IPS DF 19.7 (cell line): ENCODE measurements around the gene C11orf87.

Experiments used
- DNase-seq: peaks from one replicate; pipeline ENCODE4 v3.0.0-alpha.2; 2013; ENCODE audit warnings: low read depth, low spot score

Gene C11orf87

DNA sequence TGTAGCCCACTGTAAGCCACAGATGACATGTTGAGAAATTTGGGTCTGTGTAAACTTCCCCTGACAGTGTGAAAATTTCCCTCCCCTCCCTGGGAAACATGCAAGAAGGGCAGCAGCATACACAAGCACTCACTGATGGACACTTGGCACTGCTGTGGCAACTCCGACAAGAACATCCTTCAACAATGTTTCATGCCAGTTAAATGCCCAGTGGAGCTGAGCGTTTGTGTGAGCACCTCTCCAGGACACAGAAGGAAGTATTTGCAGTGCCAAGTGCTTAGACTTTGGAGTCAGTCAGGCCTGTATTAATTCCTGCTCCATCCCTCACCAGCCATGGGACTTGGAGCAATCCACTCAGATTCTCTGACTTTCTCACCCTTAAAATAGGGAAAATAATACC lies 17.7 kb downstream of the C11orf87 start:
- DNase-seq: no peak

DNA sequence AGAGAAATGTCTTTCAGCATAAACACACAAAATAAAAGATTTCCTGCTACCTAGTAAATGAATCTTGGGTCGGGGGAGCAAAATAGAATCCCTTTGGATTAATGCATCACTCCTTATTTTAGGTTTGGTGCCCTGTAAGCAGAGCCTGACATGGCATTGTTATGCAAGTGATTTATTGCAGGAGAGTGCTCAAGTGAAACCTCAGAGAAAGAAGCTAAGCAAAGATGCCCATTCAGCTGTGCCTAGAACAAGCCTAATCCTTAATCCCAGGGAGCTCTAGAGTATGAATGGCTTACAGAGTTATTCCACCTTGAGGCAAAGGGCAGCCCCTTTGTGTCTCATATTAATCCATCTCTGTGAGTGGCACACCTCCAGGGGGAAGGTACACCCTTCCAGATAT lies 21.1 kb downstream of the C11orf87 start:
- DNase-seq: no peak

DNA sequence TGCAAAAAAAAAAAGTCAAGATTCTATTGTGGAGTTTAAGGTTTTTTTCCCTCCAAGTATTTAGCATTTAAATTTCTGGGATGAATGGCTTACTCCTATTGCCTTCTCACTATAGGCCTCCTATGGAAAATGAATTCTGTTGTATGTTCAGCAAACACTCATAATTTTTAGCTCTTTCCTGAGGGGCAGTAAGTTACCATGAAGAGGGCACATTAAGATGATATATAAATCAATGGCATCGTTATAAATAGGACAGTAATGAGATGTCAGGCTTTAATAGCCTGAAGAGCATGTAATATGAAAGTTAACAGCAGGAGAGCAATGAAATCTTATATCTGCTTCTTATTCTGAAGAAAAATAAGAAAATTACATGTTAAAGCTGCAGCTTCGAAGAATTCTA lies 32.9 kb downstream of the C11orf87 start:
- no peak for DNase-seq
